Lung (tissue), 12 donors: Measurements from ENCODE around the gene STRIT1. TPM values are rescaled to one million over a fixed set of nuclear protein-coding genes. Genes with fewer than 3 reads are reported as not detected.

Experiments used
- ATAC-seq: fragments of 200-7000 bp; cut with Tn5 transposase; one replicate; pipeline ENCODE4 v1.9.1; 2020; ENCODE audit warnings: moderate number of reproducible peaks; ENCODE audit not compliant: insufficient read depth, low FRiP score
- DNase-seq, 3 donors: peaks; one replicate each; pipeline ENCODE4 v3.0.0-alpha.2; 2013 to 2017
- H3K27ac ChIP-seq, 2 donors: one replicate each; pipeline ENCODE4 v1.5.1; 2013; ENCODE audit warnings: mild to moderate bottlenecking in 2 of 2, moderate library complexity in 2 of 2, control low read depth in 1 of 2, inconsistent platforms in 1 of 2, low read depth in 1 of 2, low read length in 1 of 2
- H3K27me3 ChIP-seq, 3 donors: one replicate each; pipeline ENCODE4 v1.5.1; 2013; ENCODE audit warnings: low read length in 2 of 3; ENCODE audit not compliant: control insufficient read depth in 3 of 3, insufficient read depth in 3 of 3
- H3K36me3 ChIP-seq, 4 donors: one replicate each; pipeline ENCODE4 v1.5.1; 2013; ENCODE audit warnings: low read length in 4 of 4, mild to moderate bottlenecking in 1 of 4, moderate library complexity in 1 of 4; ENCODE audit not compliant: control insufficient read depth in 4 of 4, insufficient read depth in 4 of 4
- H3K4me1 ChIP-seq, 5 donors: one replicate each; pipeline ENCODE4 v1.5.1; 2013; ENCODE audit warnings: low read length in 5 of 5, mild to moderate bottlenecking in 2 of 5, moderate library complexity in 1 of 5; ENCODE audit not compliant: control insufficient read depth in 5 of 5, insufficient read depth in 5 of 5
- H3K4me3 ChIP-seq: one replicate; pipeline ENCODE4 v1.5.1; 2013; ENCODE audit warnings: mild to moderate bottlenecking, control low read depth, moderate library complexity
- H3K9ac ChIP-seq, 2 donors: one replicate each; pipeline ENCODE4 v1.5.1; 2013; ENCODE audit warnings: low read length in 2 of 2, control low read depth in 1 of 2; ENCODE audit not compliant: insufficient read depth in 1 of 2
- H3K9me3 ChIP-seq, 4 donors: one replicate each; pipeline ENCODE4 v1.5.1; 2013; ENCODE audit warnings: low read length in 3 of 4, mild to moderate bottlenecking in 1 of 4, moderate library complexity in 1 of 4; ENCODE audit not compliant: control insufficient read depth in 4 of 4, insufficient read depth in 3 of 4
- CTCF ChIP-seq: IDR thresholded peaks from 2 replicates; pipeline ENCODE4 v1.5.1; 2012; ENCODE audit warnings: mild to moderate bottlenecking; ENCODE audit errors: control extremely low read depth, extremely low read depth
- WGBS, 2 donors: extraction: QIAGEN DNeasy Blood & Tissue Kit; methylation state at CpG; one replicate each; pipeline ENCODE4 v1.1.7; 2013; 5-methylcytosine and 5-hydroxymethylcytosine counted together
- polyA plus RNA-seq, 2 donors: library from polyadenylated mRNA; stranded (reverse); fragments of 200-250 nt; gene quantifications; one replicate each; pipeline ENCODE4 v1.2.1, GENCODE V29; 2013
- total RNA-seq, 2 donors: library from RNA; depleted of rRNA in 1 of 2; stranded (reverse); fragments of >200 nt in 1 of 2; gene quantifications; one replicate each; pipeline ENCODE4 v1.2.1, GENCODE V29; 2014 to 2021
- donor health status: control.
- donor health status: control.
- donor health status: Bipolar disorder and iron deficiency.
- donor health status: healthy.
- donor health status: DM: yes; HTN: yes; CAD: no.

Gene STRIT1
- total and polyA plus RNA-seq, 4 donors: not detected

DNA sequence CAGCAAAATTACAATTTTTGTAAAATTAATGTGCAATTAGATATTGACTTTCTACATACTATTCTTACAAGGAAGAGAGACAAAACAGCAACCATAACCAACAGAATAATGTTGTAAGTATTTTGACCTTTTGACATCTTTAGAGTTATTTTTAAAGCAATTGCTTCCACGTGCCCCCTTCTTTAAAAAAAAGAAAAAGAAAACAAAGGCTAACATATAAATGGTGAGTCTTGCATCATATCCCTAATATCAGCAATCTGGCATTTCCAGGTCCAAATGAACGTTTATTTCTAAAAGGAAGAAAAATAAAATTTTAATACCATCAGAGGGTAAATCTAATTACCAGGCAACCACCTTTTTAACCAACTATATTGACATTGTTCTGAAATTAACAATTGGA, 19.3 kb upstream of the STRIT1 start:
- DNase-seq (no peak), ATAC-seq (no peak)
- no peak for TF ChIP-seq CTCF
- Histone ChIP-seq H3K27ac (no peak overlapping the region), H3K4me3 (no peak overlapping the region), H3K27me3 (no peaks in the 10 kb centered on the region), H3K4me1 (peaks cover 0 to 3% (median 0%) of the 10 kb centered on the region in 5 donors), H3K36me3 (no peaks in the 10 kb centered on the region), H3K9me3 (peaks cover 0 to 3% (median 0%) of the 10 kb centered on the region in 4 donors), H3K9ac (no peak overlapping the region)
- WGBS, 2 donors: 40 to 58% methylated on average over 2 of the region's 2 CpGs

DNA sequence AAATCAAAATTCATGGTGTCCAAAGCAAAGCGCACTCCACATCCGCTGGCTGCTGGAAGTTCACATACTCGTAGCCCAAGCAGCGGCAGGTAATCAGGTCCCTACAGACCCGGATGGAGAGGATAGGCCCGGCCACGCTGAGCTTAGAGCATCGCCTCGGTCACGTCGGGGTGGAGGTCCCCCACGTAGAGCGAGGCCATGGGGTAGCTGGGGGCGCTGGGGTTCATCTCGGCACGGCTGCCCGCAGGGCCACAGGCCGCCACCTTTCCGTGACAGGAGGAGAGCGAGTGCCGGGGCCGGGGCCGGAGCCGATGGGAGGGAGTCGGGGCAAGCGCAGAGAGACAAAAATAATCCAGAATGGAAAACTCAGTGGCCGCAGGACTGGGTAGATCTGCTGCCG, 16.1 kb upstream of the STRIT1 start:
- Histone ChIP-seq H3K4me3 (no peak overlapping the region), H3K27ac (no peak overlapping the region), H3K9me3 (peaks cover 0 to 3% (median 0%) of the 10 kb centered on the region in 4 donors), H3K4me1 (peaks cover 0 to 3% (median 0%) of the 10 kb centered on the region in 5 donors), H3K27me3 (no peaks in the 10 kb centered on the region), H3K9ac (no peak overlapping the region), H3K36me3 (no peaks in the 10 kb centered on the region)
- no peak for ATAC-seq
- WGBS, 2 donors: 67 to 94% methylated on average over 28 of the region's 28 CpGs
- DNase-seq: no peak
- no peak for TF ChIP-seq CTCF

DNA sequence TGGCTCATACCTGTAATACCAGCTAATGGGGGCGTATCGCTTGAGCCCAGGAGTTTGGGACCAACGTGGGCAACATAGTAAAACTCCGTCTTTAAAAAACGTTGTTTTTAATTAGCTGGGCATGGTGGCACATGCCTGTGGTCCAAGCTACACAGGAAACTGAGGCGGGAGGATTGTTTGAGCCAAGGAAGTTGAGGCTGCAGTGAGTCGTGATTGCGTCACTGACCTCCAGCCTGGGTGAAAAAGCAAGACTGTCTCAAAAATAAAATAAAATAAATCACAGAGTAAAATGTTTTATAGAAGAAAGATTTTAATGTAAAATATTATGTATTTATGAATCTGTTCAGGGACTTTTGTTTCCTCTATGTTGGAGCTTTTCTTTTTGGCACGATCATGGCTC, 15.3 kb upstream of the STRIT1 start:
- Histone ChIP-seq H3K9me3 (peaks cover 0 to 3% (median 0%) of the 10 kb centered on the region in 4 donors), H3K4me3 (no peak overlapping the region), H3K27ac (no peak overlapping the region), H3K9ac (no peak overlapping the region), H3K27me3 (no peaks in the 10 kb centered on the region), H3K36me3 (no peaks in the 10 kb centered on the region), H3K4me1 (peaks cover 0 to 3% (median 0%) of the 10 kb centered on the region in 5 donors)
- WGBS, 2 donors: 66 to 77% methylated on average over 9 of the region's 9 CpGs
- ATAC-seq: no peak
- DNase-seq: no peak
- no peak for TF ChIP-seq CTCF

GRCh38 chr3:155307183-155307582, 13.7 kb upstream of the STRIT1 start:
- Histone ChIP-seq H3K4me1 (peaks cover 0 to 3% (median 0%) of the 10 kb centered on the region in 5 donors), H3K27ac (no peak overlapping the region), H3K36me3 (no peaks in the 10 kb centered on the region), H3K27me3 (no peaks in the 10 kb centered on the region), H3K4me3 (no peak overlapping the region), H3K9me3 (peaks cover 0 to 3% (median 0%) of the 10 kb centered on the region in 4 donors), H3K9ac (no peak overlapping the region)
- no peak for ATAC-seq
- no peak for DNase-seq
- 92 to 96% methylated on average over 7 of the region's 7 CpGs for WGBS, 2 donors
- TF ChIP-seq CTCF: no peak
